Psoas muscle (tissue), 8 donors: Measurements from ENCODE around the gene HPSE2. TPM values are rescaled to one million over a fixed set of nuclear protein-coding genes. Genes with fewer than 3 reads are reported as not detected.

Source experiments
- ATAC-seq, 4 donors: fragments of 200-7000 bp; cut with Tn5 transposase; one replicate each; pipeline ENCODE4 v1.9.1; 2020; ENCODE audit warnings: moderate library complexity in 3 of 4, mild to moderate bottlenecking in 2 of 4
- DNase-seq, 2 donors: peaks; one replicate each; pipeline ENCODE4 v3.0.0-alpha.2; 2020
- H3K27ac ChIP-seq: fragments of 200-600 bp; one replicate; pipeline ENCODE4 v1.8.0; 2022
- H3K27me3 ChIP-seq, 3 donors: fragments of 200-600 bp in 1 of 3; one replicate each; pipeline versions ENCODE4 v1.6.1 to v1.8.0; 2013 to 2022; ENCODE audit warnings: low read length in 2 of 3, mild to moderate bottlenecking in 2 of 3, moderate library complexity in 1 of 3; ENCODE audit not compliant: insufficient read depth in 3 of 3
- H3K36me3 ChIP-seq, 2 donors: fragments of 200-600 bp in 1 of 2; one replicate each; pipeline versions ENCODE4 v1.6.1 to v1.8.0; 2013 to 2022; ENCODE audit warnings: low read depth in 1 of 2, mild to moderate bottlenecking in 1 of 2, moderate library complexity in 1 of 2; ENCODE audit not compliant: insufficient read depth in 1 of 2
- H3K4me1 ChIP-seq: fragments of 200-600 bp; one replicate; pipeline ENCODE4 v1.8.0; 2022
- H3K4me3 ChIP-seq: fragments of 200-600 bp; one replicate; pipeline ENCODE4 v1.8.0; 2022; ENCODE audit warnings: mild to moderate bottlenecking
- H3K9me3 ChIP-seq: fragments of 200-600 bp; one replicate; pipeline ENCODE4 v1.8.0; 2022
- CTCF ChIP-seq: fragments of 200-600 bp; IDR thresholded peaks from one replicate; pipeline ENCODE4 v1.8.0; 2022; ENCODE audit warnings: antibody characterized with exemption
- WGBS, 3 donors: extraction: QIAGEN DNeasy Blood & Tissue Kit; methylation state at CpG; one replicate each; pipeline versions ENCODE4 v1.1.6 to v1.1.7; 2013; 5-methylcytosine and 5-hydroxymethylcytosine counted together
- intact Hi-C, 2 donors: fragments of 100-400 bp; cut with DNase I; formaldehyde crosslinking; loops; one replicate each; pipeline versions ENCODE4 v1.11.0 to v1.14.2; 2022
- polyA plus RNA-seq, 3 donors: library from polyadenylated mRNA; stranded (reverse); fragments of 200-250 nt; gene quantifications; one replicate each; pipeline ENCODE4 v1.2.3, GENCODE V29; 2013
- total RNA-seq, 4 donors: library from RNA; stranded (reverse); fragmentation: NEBNext Ultra II Directional in 2 of 4; extraction: Animal tissue kit (Norgen Biotek cat#: 25700) in 2 of 4; gene quantifications; one replicate each; pipeline versions ENCODE4 v1.2.1 to v1.2.4, GENCODE V29; 2021 to 2023
- donor health status: healthy with polysubstance abuse.
- donor health status: DM: no; HTN: no; CAD: no; lungs with moderate emphysema.
- donor health status: Bipolar disorder and iron deficiency.
- donor health status: healthy.
- donor health status: DM: yes; HTN: yes; CAD: no.
- donor health status: DM: no; HTN: no; CAD: no.
- donor health status: DM: no; HTN: no; CAD: no.
- donor health status: DM: yes; HTN: yes; CAD: no.

The HPSE2 gene
- total and polyA plus RNA-seq, 7 donors, result 0.01 to 0.17 (median 0.03) TPM; not detected in 4

GRCh38 chr10:98424295-98425254 lies 811.1 kb downstream of the HPSE2 start:
- DNase-seq (no peak), ATAC-seq (no peak)
- H3K27ac ChIP-seq, result no peak overlapping the region
- H3K4me1 ChIP-seq, result no peaks in the 10 kb centered on the region
- H3K36me3 ChIP-seq, result peaks cover 2 to 71% of the 10 kb centered on the region in 2 donors
- H3K9me3 ChIP-seq, result no peaks in the 10 kb centered on the region
- H3K4me3 ChIP-seq, result no peak overlapping the region
- no peaks in the 10 kb centered on the region for H3K27me3 ChIP-seq
- no peak for TF ChIP-seq CTCF
- 94 to 96% (median 94%) methylated on average over 23 of the region's 23 CpGs for WGBS, 3 donors
- intact Hi-C loops, result loop anchor here in 1 of 2 donors (10.0 kb wide), 1 partner anchor 160 kb away; the partner anchor contains the start of gene LOXL4

- no peak for DNase-seq
- peaks cover 2 to 75% of the 10 kb centered on the region in 2 donors for H3K36me3 ChIP-seq
Measured at GRCh38 chr10:98423691-98424120, 811.9 kb downstream of the HPSE2 start.

GRCh38 chr10:98422182-98422581 lies 813.5 kb downstream of the HPSE2 start:
- Histone ChIP-seq H3K4me3 (no peak overlapping the region), H3K36me3 (peaks cover 2 to 78% of the 10 kb centered on the region in 2 donors), H3K27ac (no peak overlapping the region), H3K9me3 (no peaks in the 10 kb centered on the region), H3K4me1 (no peaks in the 10 kb centered on the region), H3K27me3 (no peaks in the 10 kb centered on the region)
- no peak for TF ChIP-seq CTCF
- WGBS, 3 donors, result 93 to 94% (median 94%) methylated on average over 10 of the region's 10 CpGs
- ATAC-seq (no peak), DNase-seq (no peak)
- intact Hi-C loops, result loop anchor here in 1 of 2 donors (10.0 kb wide), 1 partner anchor 157 kb away; the partner anchor contains the start of gene LOXL4

More at GRCh38 chr10:98423691-98424120, 811.9 kb downstream of the HPSE2 start:
- Histone ChIP-seq H3K4me3 (no peak overlapping the region), H3K27ac (no peak overlapping the region), H3K9me3 (no peaks in the 10 kb centered on the region), H3K4me1 (no peaks in the 10 kb centered on the region), H3K27me3 (no peaks in the 10 kb centered on the region)
- ATAC-seq, result no peak
- WGBS, 3 donors, result 93 to 98% (median 93%) methylated on average over 8 to 9 of the region's 9 CpGs
- no peak for TF ChIP-seq CTCF
- intact Hi-C loops, result loop anchor here in 1 of 2 donors (10.0 kb wide), 1 partner anchor 159 kb away; the partner anchor contains the start of gene LOXL4

GRCh38 chr10:98420786-98421185 lies 814.9 kb downstream of the HPSE2 start:
- no peak for TF ChIP-seq CTCF
- Histone ChIP-seq H3K36me3 (peaks cover 2 to 74% of the 10 kb centered on the region in 2 donors), H3K27me3 (no peaks in the 10 kb centered on the region), H3K9me3 (no peaks in the 10 kb centered on the region), H3K27ac (no peak overlapping the region), H3K4me3 (no peak overlapping the region), H3K4me1 (peaks cover under 1% of the 10 kb centered on the region)
- no peak for DNase-seq
- intact Hi-C loops, result loop anchor here in 1 of 2 donors (10.0 kb wide), 1 partner anchor 156 kb away; the partner anchor contains the start of gene LOXL4
- 72 to 82% (median 74%) methylated on average over 9 of the region's 9 CpGs for WGBS, 3 donors
- no peak for ATAC-seq
